Stimulated activated effector memory CD8-positive, alpha-beta T cell treated with anti-CD3 and anti-CD28 coated beads, Interleukin-12 subunit alpha, Interleukin-12 subunit beta, amount 100 ng/mL, for 72 hours (primary cell): Measurements from ENCODE around the gene ELL2.
A peak's percentile ranks its signal among the peaks of the same experiment; 100 is the strongest.
"Not testable (repeated sequence)": the region's sequence is repeated elsewhere in the genome, so short reads cannot be mapped to it uniquely, and the experiment has no call there.

Experiments
- ATAC-seq: fragments of 150-1000 bp; cut with Tn5 transposase; 2 replicates; pipeline ENCODE4 v1.10.0; 2021
- DNase-seq, 2 donors: peaks; one replicate each; pipeline ENCODE4 v3.0.0; 2021 to 2022; ENCODE audit warnings: low spot score in 2 of 2
- H3K27ac Mint-ChIP-seq: one replicate; pipeline ENCODE4 v1.8.0; 2022; ENCODE audit warnings: mild to moderate bottlenecking, mixed read lengths
- H3K36me3 Mint-ChIP-seq: one replicate; pipeline ENCODE4 v1.8.0; 2022; ENCODE audit warnings: mild to moderate bottlenecking, mixed read lengths
- H3K4me1 Mint-ChIP-seq: one replicate; pipeline ENCODE4 v1.8.0; 2022; ENCODE audit warnings: mixed read lengths
- H3K4me3 Mint-ChIP-seq: one replicate; pipeline ENCODE4 v1.8.0; 2022; ENCODE audit warnings: mild to moderate bottlenecking, mixed read lengths
- H3K9me3 Mint-ChIP-seq: one replicate; pipeline ENCODE4 v1.8.0; 2022; ENCODE audit warnings: mixed read lengths

ELL2 gene

DNA sequence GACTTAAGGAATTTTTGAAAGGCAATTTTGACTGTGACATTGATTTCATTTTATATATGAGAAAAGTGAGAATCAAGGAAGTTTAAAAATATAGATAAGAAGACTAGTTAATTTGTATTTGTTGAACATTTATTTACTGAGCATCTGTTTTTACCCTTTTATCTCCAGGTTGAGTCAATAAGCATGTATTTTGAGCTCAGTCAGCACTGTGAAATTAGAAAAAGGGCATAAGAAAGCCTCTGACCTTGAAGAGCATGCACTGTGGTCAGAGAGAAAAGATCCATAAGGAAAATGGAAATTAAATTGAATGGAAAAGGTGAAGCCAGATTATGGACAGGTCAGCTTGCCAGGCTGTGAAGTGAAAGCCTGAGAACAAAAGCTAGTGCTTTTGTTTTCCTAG lies 44.4 kb downstream of the ELL2 start:
- Mint-ChIP-seq H3K27ac (no peak overlapping the region), H3K9me3 (no peaks in the 10 kb centered on the region), H3K4me3 (no peak overlapping the region), H3K4me1 (peaks cover 17% of the 10 kb centered on the region), H3K36me3 (peaks cover 57% of the 10 kb centered on the region)
- DNase-seq (no peak), ATAC-seq (no peak)

GRCh38 chr5:95916687-95917085 lies 45.0 kb downstream of the ELL2 start:
- ATAC-seq: no peak

GRCh38 chr5:95915999-95916686 lies 45.5 kb downstream of the ELL2 start:
- ATAC-seq (peak; percentile 51), DNase-seq (no peak)
- no peak overlapping the region for H3K4me3 Mint-ChIP-seq
- peaks cover 67% of the 10 kb centered on the region for H3K36me3 Mint-ChIP-seq
- H3K9me3 Mint-ChIP-seq: no peaks in the 10 kb centered on the region
- H3K27ac Mint-ChIP-seq: peak overlapping the region; percentile 50
- peaks cover 28% of the 10 kb centered on the region for H3K4me1 Mint-ChIP-seq

More at GRCh38 chr5:95916687-95917085, 45.0 kb downstream of the ELL2 start:
- no peak for DNase-seq
- Mint-ChIP-seq H3K36me3 (peaks cover 61% of the 10 kb centered on the region), H3K27ac (peak overlapping the region; percentile 50), H3K4me1 (peaks cover 22% of the 10 kb centered on the region), H3K9me3 (no peaks in the 10 kb centered on the region), H3K4me3 (no peak overlapping the region)

DNA sequence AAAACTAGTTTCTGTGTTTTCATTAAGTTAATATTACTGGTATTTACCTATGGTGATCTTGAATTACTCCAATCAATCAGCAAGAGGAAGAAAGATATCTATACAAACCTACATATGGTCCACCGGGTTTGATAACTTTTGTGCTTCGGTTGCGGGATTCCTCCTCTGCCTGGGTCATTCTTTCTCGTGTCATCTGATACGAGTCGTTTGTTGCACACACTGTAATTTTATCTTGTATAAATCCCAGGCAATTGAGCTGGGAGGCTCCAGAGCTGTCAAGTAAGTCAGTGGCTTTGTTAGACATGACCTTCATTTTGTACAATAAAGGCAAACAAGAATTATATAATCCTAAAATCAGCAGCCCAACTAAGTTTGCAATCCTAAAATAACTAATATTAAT lies 48.0 kb downstream of the ELL2 start:
- Mint-ChIP-seq H3K27ac (no peak overlapping the region), H3K36me3 (peaks cover 75% of the 10 kb centered on the region), H3K9me3 (no peaks in the 10 kb centered on the region), H3K4me3 (no peak overlapping the region), H3K4me1 (peaks cover 36% of the 10 kb centered on the region)
- DNase-seq (no peak), ATAC-seq (no peak)

DNA sequence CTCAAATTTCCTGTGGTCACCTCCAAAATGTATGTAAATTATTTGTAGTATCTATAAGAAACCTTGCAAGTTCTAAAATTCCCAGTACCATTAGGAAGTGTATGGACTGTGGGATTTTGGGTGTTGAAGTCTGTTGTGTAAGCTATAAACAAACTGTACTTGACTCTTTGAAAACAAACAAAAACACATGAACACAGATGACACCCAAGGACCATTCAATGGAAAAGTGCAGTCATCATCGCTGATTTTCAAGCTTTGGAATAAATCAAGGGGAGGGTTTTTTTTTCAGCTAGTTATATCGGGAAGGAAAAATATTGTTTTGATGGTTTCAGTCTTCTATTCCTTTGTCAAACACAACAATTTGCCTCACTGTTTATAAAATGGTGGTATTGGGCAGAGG lies 49.6 kb downstream of the ELL2 start:
- H3K36me3 Mint-ChIP-seq: peaks cover 71% of the 10 kb centered on the region

GRCh38 chr5:95910521-95910920 lies 51.1 kb downstream of the ELL2 start:
- DNase-seq: no peak
- H3K36me3 Mint-ChIP-seq: peaks cover 72% of the 10 kb centered on the region
- H3K4me3 Mint-ChIP-seq: no peak overlapping the region
- H3K4me1 Mint-ChIP-seq: peaks cover 36% of the 10 kb centered on the region
- no peaks in the 10 kb centered on the region for H3K9me3 Mint-ChIP-seq
- ATAC-seq: no peak
- no peak overlapping the region for H3K27ac Mint-ChIP-seq

More for the DNA sequence above, 49.6 kb downstream of the ELL2 start:
- ATAC-seq (no peak), DNase-seq (no peak)
- Mint-ChIP-seq H3K9me3 (no peaks in the 10 kb centered on the region), H3K4me1 (peaks cover 47% of the 10 kb centered on the region), H3K4me3 (no peak overlapping the region), H3K27ac (peak overlapping the region; percentile 63)

- peaks cover 72% of the 10 kb centered on the region for H3K36me3 Mint-ChIP-seq
- no peak for DNase-seq
- no peak overlapping the region for H3K4me3 Mint-ChIP-seq
Observed at GRCh38 chr5:95909738-95910137, 51.9 kb downstream of the ELL2 start.

GRCh38 chr5:95908799-95909198 lies 52.9 kb downstream of the ELL2 start:
- Mint-ChIP-seq H3K27ac (no peak overlapping the region), H3K9me3 (no peaks in the 10 kb centered on the region)
- ATAC-seq: no peak

More at GRCh38 chr5:95909738-95910137, 51.9 kb downstream of the ELL2 start:
- no peak for ATAC-seq
- no peak overlapping the region for H3K27ac Mint-ChIP-seq
- peaks cover 32% of the 10 kb centered on the region for H3K4me1 Mint-ChIP-seq
- no peaks in the 10 kb centered on the region for H3K9me3 Mint-ChIP-seq

DNA sequence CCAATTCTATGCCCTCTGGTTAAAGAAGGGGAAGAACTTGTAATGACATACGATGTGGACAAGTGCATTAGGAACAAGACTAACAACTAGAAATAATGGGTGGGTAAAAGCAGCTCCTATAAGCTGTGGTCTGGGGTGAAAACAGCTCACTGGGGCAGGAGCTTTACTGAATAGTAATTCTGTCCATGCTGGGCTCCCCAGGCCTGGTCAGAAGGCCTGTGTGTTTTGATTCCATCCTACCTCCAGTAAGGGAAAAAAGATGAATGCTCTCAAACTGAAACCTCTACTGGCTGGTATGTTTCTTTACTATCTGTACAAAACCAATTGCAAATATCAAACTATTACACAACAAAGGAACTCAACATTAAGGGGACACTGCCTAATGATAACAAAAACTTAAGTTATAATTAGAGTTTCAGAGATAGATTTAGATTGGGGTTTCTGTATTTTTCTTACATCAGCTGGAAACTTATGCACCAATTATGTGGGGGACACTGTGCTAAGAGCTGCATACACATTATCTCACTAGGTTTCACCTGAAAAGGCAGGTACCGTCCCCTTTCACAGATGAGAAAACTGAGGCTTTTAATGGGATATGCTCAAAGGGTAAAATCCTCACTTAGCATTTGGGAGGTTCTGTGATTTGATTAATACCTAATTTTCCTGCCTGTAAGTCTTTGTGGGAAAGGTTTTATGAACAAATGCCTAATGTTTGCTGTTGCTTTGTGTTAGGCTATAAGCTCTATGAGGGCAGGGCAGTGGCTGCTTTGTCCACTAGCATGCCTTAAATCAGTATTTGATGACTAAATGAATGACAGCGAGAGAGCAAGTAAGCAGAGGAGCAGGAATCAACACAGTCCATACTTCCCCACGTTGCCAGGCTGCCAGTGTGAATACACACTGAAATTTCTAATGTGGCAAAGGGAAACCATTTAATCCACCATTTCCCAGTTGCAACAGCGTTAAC lies 53.6 kb downstream of the ELL2 start:
- Mint-ChIP-seq H3K27ac (no peak overlapping the region), H3K36me3 (peaks cover 70% of the 10 kb centered on the region), H3K4me1 (peaks cover 32% of the 10 kb centered on the region), H3K9me3 (no peaks in the 10 kb centered on the region), H3K4me3 (no peak overlapping the region)
- peak; percentile 56 for ATAC-seq
- DNase-seq: no peak

More at GRCh38 chr5:95908799-95909198, 52.9 kb downstream of the ELL2 start:
- Mint-ChIP-seq H3K36me3 (peaks cover 71% of the 10 kb centered on the region), H3K4me1 (peaks cover 32% of the 10 kb centered on the region), H3K4me3 (no peak overlapping the region)
- no peak for DNase-seq

DNA sequence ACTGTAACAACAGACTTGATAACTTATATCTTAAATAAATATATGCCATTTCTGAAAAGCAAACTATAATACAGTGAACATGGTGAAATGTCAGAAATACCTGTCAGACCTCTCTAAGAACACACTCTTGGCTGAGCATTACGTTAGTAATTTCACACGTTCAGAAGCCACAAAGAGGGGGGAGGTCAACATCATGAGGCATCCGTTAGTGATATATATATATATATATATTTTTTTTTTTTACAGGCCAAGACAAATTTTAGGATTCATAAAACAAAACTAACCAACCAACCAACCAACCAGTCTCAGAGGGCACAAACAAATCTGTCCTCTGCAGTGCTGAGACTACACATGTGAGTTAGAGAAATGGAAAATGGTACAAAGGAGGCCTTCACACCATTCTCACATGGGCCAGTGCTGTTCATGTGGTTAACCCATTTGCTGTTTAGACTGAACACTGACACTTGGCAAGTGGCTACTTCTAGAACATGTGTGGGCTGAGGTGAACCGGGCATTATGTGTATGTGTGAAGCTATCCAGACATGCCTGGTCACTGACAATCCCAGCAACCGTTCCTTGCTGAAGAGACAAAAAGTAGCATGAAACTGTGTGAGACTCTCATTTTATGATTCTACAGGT lies 54.5 kb downstream of the ELL2 start:
- Mint-ChIP-seq H3K9me3 (no peaks in the 10 kb centered on the region), H3K4me3 (no peak overlapping the region), H3K27ac (no peak overlapping the region), H3K36me3 (peaks cover 70% of the 10 kb centered on the region), H3K4me1 (peaks cover 37% of the 10 kb centered on the region)
- no peak for DNase-seq
- peak; percentile 87 for ATAC-seq

DNA sequence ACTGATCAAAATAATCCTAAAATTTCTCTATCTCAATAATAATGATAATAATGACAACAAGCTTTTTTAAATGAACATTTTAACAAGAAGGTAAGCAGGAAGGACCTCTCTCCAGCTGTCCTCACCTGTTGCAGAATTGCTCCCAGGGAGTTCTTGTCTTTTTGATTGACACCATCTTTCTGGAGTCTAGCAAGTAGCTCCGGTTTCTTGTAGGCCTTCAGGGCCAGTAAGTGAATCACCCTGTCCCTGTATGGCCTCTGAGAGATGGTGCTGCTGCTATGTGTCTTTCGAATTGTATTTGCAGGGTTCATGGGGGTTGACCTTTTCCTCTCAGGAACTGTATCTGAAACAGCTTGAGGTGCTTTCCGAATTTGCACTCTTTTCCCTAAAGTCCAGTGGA lies 55.3 kb downstream of the ELL2 start:
- H3K4me3 Mint-ChIP-seq, H3K27ac Mint-ChIP-seq, DNase-seq: not testable (repeated sequence)

GRCh38 chr5:95904827-95905226 lies 56.8 kb downstream of the ELL2 start:
- no peak for ATAC-seq
- H3K9me3 Mint-ChIP-seq: no peaks in the 10 kb centered on the region
- no peak for DNase-seq
- peaks cover 34% of the 10 kb centered on the region for H3K4me1 Mint-ChIP-seq
- peaks cover 74% of the 10 kb centered on the region for H3K36me3 Mint-ChIP-seq
- no peak overlapping the region for H3K4me3 Mint-ChIP-seq
- H3K27ac Mint-ChIP-seq: no peak overlapping the region

More for the DNA sequence above, 55.3 kb downstream of the ELL2 start:
- ATAC-seq, H3K9me3 Mint-ChIP-seq: not testable (repeated sequence)
- peaks cover 68% of the 10 kb centered on the region for H3K36me3 Mint-ChIP-seq
- H3K4me1 Mint-ChIP-seq: peaks cover 37% of the 10 kb centered on the region

GRCh38 chr5:95903838-95904237 lies 57.8 kb downstream of the ELL2 start:
- no peak overlapping the region for H3K27ac Mint-ChIP-seq
- H3K36me3 Mint-ChIP-seq: peaks cover 74% of the 10 kb centered on the region
- ATAC-seq: no peak

DNA sequence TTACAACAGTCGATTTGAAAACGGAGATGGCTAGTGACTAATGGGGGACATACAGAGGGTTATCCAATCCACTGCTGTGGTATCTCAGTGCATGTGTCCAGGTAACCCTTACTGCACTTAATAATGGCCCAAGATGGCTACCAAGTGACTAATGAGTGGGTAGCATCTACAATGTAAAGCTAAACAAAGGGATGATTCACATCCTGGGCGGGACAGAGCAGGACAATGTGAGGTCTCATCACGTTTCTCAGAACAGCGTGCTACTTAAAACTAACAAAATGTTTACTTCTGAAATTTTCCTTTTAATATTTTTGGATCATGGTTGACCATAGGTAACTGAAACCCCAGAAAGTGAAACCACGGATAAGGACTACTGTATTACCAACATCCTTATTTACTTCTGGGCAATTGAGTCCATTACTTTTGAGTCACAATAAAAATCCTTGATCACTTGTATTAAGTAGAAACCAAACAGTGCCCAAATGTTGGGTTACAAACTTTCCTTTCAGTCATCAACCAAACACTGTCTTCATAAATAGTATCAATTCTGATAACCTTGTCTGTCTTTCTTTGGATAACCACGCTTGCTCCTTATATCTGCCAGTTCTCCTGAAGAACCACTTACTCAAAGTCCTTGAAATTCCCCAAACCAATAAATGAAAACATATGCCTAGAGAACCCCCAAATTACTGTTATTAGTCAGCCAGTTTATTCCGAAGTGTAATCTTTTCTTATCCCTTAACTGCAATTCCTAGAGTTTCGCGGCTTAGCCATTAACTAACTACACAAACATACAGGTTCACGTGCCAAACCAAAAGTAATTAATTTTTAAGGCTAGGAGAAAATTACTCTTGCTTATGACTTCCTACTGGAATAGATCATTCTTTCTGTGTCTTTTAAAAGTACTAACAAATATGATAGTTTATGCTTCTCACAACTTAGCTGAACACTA lies 59.7 kb downstream of the ELL2 start:
- H3K36me3 Mint-ChIP-seq: peaks cover 91% of the 10 kb centered on the region

More at GRCh38 chr5:95903838-95904237, 57.8 kb downstream of the ELL2 start:
- Mint-ChIP-seq H3K9me3 (no peaks in the 10 kb centered on the region), H3K4me3 (no peak overlapping the region), H3K4me1 (peaks cover 28% of the 10 kb centered on the region)
- no peak for DNase-seq

More for the DNA sequence above, 59.7 kb downstream of the ELL2 start:
- H3K27ac Mint-ChIP-seq: no peak overlapping the region
- peak; percentile 86 for ATAC-seq
- no peak for DNase-seq
- H3K4me1 Mint-ChIP-seq: peaks cover 15% of the 10 kb centered on the region
- no peaks in the 10 kb centered on the region for H3K9me3 Mint-ChIP-seq
- H3K4me3 Mint-ChIP-seq: no peak overlapping the region
